AG09319 (cell line): ENCODE results near the gene ZFAND2A.

Experiments
- DNase-seq: peaks from one replicate; pipeline ENCODE4 v3.0.0-alpha.2; 2010; ENCODE audit warnings: low read depth; ENCODE audit errors: extremely low read depth
- CTCF ChIP-seq: IDR thresholded peaks from 2 replicates; pipeline ENCODE4 v1.5.1; 2011; ENCODE audit warnings: low read depth, mild to moderate bottlenecking, inconsistent platforms, low read length, moderate library complexity

The ZFAND2A gene

GRCh38 chr7:1109581-1110310 lies 50.2 kb downstream of the ZFAND2A start:
- DNase-seq = no peak

DNA sequence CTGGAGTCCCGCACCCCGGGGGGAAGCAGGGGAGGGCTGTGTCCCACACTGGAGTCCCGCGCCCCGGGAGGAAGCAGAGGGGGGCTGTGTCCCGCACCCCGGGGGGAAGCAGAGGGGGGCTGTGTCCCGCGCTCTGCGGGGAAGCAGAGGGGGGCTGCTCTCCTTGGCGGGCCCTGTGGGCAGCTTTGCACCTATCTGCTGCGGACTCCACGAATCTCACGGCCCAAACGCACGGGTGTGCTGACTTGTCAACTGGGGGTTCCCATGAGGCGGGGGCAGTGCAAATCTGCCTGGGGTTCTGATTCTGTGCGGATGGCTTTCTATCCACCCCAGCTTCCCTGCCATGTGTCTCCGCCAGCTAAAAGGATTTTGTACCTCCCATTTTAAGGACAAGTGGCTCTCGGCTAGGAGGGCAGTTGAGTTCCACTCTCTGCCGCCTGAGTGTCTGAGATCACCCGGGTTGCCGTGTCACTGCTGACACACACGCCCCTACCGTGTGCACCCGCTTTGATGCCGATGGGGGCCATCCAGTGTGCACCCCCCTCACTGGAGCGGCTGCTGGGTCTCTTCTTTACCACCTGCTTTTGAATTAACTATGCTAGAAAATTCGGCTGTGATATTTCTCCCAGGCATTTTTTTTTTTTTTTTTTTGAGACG lies 51.6 kb downstream of the ZFAND2A start:
- TF ChIP-seq CTCF = no peak
- no peak for DNase-seq

More at GRCh38 chr7:1109581-1110310, 50.2 kb downstream of the ZFAND2A start:
- no peak for TF ChIP-seq CTCF

GRCh38 chr7:1106793-1107421 lies 53.1 kb downstream of the ZFAND2A start:
- TF ChIP-seq CTCF = no peak
- DNase-seq = no peak

DNA sequence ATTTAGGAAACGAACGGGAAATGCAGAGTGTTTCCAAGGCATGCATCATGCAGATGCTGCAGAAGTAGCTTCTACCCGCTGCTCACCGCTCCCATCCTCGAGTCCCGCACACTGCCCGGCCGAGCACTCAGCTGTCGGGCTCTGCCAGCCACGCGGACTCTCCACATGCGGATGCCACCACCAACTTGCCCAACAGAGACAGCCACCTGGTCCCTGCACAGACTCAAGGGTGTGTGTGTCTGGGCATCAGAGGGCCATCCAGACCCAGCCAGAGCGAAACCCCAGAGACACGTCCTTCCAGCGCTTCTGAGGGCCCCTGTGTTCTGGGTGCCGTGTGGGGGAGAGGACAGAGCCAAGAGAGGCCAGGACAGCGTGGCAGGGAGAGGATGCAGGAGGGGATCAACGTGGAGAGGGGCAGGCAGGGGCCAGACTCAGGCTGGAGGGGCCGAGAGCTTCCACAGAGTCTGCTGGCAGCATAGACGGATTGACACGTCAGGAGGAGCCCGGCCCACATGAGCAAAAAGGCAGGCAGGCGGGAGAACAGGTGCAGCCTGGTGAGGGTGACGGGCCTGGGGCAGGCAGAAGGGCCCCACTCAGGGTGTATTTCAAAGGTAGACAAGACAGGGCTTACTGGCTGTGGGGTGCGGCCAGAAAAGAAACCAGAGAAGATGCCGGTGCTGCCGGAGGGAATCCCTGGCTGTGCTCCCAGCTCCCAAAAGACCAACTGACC lies 53.8 kb downstream of the ZFAND2A start:
- no peak for TF ChIP-seq CTCF
- DNase-seq = no peak

- DNase-seq = no peak
- no peak for TF ChIP-seq CTCF
Observed at GRCh38 chr7:1105189-1105588, 54.8 kb downstream of the ZFAND2A start.

DNA sequence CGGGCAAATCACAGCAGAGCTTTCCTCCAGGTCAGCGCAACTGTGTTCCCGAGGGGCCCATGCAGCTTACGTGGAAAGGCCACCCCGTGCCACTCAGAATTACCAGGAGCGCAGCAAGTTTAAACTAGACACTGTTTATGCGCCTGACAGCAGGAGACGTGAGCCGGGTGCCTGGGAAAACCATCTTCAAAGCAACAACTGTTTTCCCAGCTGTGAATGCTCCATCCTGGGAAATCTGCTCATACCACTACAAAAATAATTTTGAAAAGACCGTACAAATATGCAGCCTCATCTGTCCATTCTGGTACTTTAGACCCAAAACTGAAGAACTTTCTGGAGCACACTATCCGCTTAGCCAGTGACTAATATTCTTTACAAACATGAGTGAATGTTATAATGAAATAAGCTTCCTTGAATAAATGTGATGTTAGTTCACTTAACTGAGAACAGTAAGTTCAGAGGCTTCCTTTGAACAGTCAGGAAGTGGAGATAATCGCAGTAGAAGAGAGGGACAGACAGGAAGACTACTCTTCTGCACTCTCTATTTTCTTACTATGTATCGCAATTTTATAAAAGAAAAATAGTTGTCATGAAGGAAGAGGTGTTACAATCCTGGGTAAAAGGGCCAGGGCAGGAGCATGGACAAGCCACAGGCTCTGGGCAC lies 55.3 kb downstream of the ZFAND2A start:
- DNase-seq = no peak

More for the DNA sequence above, 55.3 kb downstream of the ZFAND2A start:
- no peak for TF ChIP-seq CTCF
